Activated CD4-positive, alpha-beta T cell treated with anti-CD3 and anti-CD28 coated beads, Interleukin-2, amount 10 ng/mL, durations not matched to agents 7 days and 5 days (primary cell): ENCODE measurements around the gene AMPD2. TPM values are rescaled to one million over a fixed set of nuclear protein-coding genes. Genes with fewer than 3 reads are reported as not detected.
"Not testable (repeated sequence)": the region's sequence is repeated elsewhere in the genome, so short reads cannot be mapped to it uniquely, and the experiment has no call there.

ENCODE experiments used
- CTCF ChIA-PET: fragments of 350-600 bp; sonication (Branson Sonifier 250); formaldehyde crosslinking; loops from one replicate; lab custom pipeline; 2021; ENCODE audit warnings: antibody characterized with exemption; lab: Charles Lee
- POLR2A ChIA-PET: fragments of 350-600 bp; sonication (Branson Sonifier 250); formaldehyde crosslinking; loops from one replicate; lab custom pipeline; 2021; ENCODE audit warnings: antibody characterized with exemption; lab: Charles Lee
- DNase-seq: peaks from one replicate; pipeline ENCODE4 v3.0.0-alpha.2; 2020
- H3K27ac Mint-ChIP-seq: one replicate; pipeline ENCODE4 v1.8.0; 2021; ENCODE audit warnings: mild to moderate bottlenecking, moderate library complexity, mixed read lengths
- H3K27me3 Mint-ChIP-seq: one replicate; pipeline ENCODE4 v1.8.0; 2021; ENCODE audit warnings: mixed read lengths
- H3K36me3 Mint-ChIP-seq: one replicate; pipeline ENCODE4 v1.8.0; 2021; ENCODE audit warnings: low read depth, mixed read lengths
- H3K4me1 Mint-ChIP-seq: one replicate; pipeline ENCODE4 v1.8.0; 2021; ENCODE audit warnings: mixed read lengths
- H3K4me3 Mint-ChIP-seq: one replicate; pipeline ENCODE4 v1.8.0; 2021; ENCODE audit warnings: mild to moderate bottlenecking, moderate library complexity, mixed read lengths
- H3K9me3 Mint-ChIP-seq: one replicate; pipeline ENCODE4 v1.8.0; 2021; ENCODE audit warnings: mixed read lengths
- total RNA-seq, 2 experiments: library from RNA; stranded (reverse); gene quantifications; one replicate each; pipeline ENCODE4 v1.2.3, GENCODE V29; 2021

AMPD2 gene
- total RNA-seq, 2 experiments from 2014 or later = 116 to 120 TPM

DNA sequence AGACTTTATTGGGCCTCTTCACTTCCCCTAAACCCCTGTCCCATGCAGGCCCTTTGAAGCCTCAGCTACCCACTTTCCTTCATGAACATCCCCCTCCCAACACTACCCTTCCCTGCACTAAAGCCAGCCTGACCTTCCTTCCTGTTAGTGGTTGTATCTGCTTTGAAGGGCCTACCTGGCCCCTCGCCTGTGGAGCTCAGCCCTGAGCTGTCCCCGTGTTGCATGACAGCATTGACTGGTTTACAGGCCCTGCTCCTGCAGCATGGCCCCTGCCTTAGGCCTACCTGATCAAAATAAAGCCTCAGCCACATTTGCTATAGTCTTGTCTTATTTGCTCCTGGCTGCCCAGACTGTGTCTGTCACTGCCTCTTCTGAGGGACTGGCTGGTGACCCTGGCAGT is 41.8 kb downstream of the AMPD2 start:
- H3K4me3 Mint-ChIP-seq = no peak overlapping the region
- CTCF ChIA-PET = interaction anchor here (0.6 to 1.3 kb wide), 6 partner anchors 9 to 171 kb away, joined by 3 to 5 read pairs (median 3); no protein-coding TSS in a partner anchor
- H3K27ac Mint-ChIP-seq = no peak overlapping the region
- DNase-seq = no peak
- no peaks in the 10 kb centered on the region for H3K27me3 Mint-ChIP-seq
- no peaks in the 10 kb centered on the region for H3K36me3 Mint-ChIP-seq
- POLR2A ChIA-PET = no interaction called here
- no peaks in the 10 kb centered on the region for H3K9me3 Mint-ChIP-seq
- peaks cover 3% of the 10 kb centered on the region for H3K4me1 Mint-ChIP-seq

DNA sequence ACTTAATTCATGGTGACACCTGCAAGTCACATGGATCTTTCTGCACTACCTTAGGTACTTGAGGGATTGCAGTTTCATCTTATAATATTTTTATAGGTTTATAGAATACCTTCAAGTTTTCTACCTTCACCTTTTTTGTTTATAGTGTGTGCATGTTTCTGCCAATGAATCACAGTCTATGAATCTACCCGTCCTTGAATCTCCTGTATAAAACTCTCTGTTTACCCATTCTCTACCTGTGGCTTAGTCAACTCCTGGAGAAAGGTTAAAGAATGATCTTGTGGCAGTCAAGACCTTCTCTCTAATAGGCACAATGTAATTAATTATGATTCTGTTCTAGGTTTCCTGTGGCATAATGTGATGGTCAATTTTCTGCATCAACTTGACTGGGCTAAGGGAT is 45.0 kb downstream of the AMPD2 start:
- ChIA-PET POLR2A (no interaction called here), CTCF (no interaction called here)
- H3K4me3 Mint-ChIP-seq = no peak overlapping the region
- no peaks in the 10 kb centered on the region for H3K36me3 Mint-ChIP-seq
- H3K27ac Mint-ChIP-seq = no peak overlapping the region
- H3K9me3 Mint-ChIP-seq = no peaks in the 10 kb centered on the region
- H3K27me3 Mint-ChIP-seq = no peaks in the 10 kb centered on the region
- peaks cover 15% of the 10 kb centered on the region for H3K4me1 Mint-ChIP-seq
- no peak for DNase-seq

DNA sequence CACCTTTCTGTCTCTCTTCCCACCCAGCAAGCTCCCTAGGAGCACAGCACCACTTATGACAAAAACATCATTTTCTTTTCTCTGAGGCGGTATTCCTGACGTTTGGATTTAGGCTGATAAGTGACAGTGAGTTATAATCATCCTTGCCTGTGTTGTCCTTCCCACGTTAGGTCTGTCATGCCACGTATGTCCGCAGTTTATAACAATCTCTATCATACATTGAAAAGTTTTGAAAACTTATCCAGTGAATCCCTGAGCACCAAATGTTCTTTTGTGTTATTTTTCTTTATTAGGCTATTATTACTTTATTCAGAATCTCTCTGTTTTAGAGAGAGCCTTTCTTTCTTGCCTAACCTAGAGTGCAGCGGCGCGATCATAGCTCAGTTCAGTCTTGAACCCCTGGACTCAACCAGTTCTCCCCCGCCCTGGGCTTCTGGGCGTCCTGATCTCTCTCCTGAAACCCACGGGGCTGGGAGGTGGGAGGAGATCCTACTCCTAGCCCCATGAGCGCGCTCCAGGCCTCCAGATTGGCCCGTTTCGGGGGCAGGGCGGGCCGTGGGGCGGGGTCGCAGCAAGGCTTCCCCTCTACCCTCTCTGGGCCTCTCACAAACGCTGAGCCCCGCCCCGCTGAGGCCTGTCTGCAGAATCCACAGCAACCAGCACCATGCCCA is 48.0 kb downstream of the AMPD2 start, which contains the start of gene GSTM2:
Gene GSTM2, plus strand, starts transcription at position 606 of the 671 bp plus-strand sequence. Its CDS starts 59 bp downstream, at position 665.
- POLR2A ChIA-PET = no interaction called here

DNA sequence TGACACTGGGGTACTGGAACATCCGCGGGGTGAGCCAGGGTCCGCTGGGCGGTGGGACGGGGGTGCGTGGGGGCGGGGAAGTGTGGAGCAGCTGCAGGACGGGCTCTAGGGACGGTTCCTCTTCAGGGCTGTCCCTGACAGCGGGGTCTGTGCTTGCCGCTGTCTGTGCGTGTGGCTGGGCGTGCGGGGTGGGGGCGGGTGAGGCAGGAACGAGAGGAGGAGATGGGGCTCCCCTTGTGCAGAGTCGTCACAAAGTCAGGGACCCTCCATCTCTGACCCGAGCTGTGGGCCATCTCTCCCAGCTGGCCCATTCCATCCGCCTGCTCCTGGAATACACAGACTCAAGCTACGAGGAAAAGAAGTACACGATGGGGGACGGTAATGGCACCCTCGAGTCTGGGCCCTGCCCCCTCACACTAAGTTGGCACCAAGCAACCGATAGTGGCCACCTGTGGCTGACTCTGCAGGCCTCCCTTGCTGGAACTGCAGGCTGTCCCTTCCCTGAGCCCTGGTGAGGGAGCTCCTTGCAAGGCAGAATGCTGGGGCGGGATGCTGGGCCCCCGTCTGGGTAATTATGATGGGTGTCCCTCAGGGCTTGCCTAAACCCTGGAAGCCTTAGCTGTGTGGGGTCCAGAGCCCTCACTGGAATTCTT is 48.6 kb downstream of the AMPD2 start:
- ChIA-PET POLR2A (interaction anchor here (0.6 kb wide), 1 partner anchor 424 kb away, joined by 3 read pairs; no protein-coding TSS in a partner anchor), CTCF (interaction anchor here (0.6 to 1.8 kb wide), 5 partner anchors 28 to 1271 kb away, joined by 3 to 4 read pairs (median 3); no protein-coding TSS in a partner anchor)
- DNase-seq = no peak
- H3K4me3 Mint-ChIP-seq = peak overlapping the region; percentile 75
- H3K4me1 Mint-ChIP-seq = peaks cover 27% of the 10 kb centered on the region
- peaks cover 2% of the 10 kb centered on the region for H3K36me3 Mint-ChIP-seq
- H3K27me3 Mint-ChIP-seq = no peaks in the 10 kb centered on the region
- no peaks in the 10 kb centered on the region for H3K9me3 Mint-ChIP-seq
- peak overlapping the region; percentile 75 for H3K27ac Mint-ChIP-seq

More for the DNA sequence above, 48.0 kb downstream of the AMPD2 start, which contains the start of gene GSTM2:
- H3K4me3 Mint-ChIP-seq = peak within 1 kb of the TSS; percentile 75
- CTCF ChIA-PET = interaction anchor here (0.6 to 1.4 kb wide), 3 partner anchors 28 to 1272 kb away, joined by 3 to 4 read pairs (median 3); no protein-coding TSS in a partner anchor
- H3K36me3 Mint-ChIP-seq = peaks cover 2% of the 10 kb centered on the region
- no peaks in the 10 kb centered on the region for H3K9me3 Mint-ChIP-seq
- no peaks in the 10 kb centered on the region for H3K27me3 Mint-ChIP-seq
- peaks cover 27% of the 10 kb centered on the region for H3K4me1 Mint-ChIP-seq
- DNase-seq = peak; percentile 89
- H3K27ac Mint-ChIP-seq = peak within 1 kb of the TSS; percentile 75

DNA sequence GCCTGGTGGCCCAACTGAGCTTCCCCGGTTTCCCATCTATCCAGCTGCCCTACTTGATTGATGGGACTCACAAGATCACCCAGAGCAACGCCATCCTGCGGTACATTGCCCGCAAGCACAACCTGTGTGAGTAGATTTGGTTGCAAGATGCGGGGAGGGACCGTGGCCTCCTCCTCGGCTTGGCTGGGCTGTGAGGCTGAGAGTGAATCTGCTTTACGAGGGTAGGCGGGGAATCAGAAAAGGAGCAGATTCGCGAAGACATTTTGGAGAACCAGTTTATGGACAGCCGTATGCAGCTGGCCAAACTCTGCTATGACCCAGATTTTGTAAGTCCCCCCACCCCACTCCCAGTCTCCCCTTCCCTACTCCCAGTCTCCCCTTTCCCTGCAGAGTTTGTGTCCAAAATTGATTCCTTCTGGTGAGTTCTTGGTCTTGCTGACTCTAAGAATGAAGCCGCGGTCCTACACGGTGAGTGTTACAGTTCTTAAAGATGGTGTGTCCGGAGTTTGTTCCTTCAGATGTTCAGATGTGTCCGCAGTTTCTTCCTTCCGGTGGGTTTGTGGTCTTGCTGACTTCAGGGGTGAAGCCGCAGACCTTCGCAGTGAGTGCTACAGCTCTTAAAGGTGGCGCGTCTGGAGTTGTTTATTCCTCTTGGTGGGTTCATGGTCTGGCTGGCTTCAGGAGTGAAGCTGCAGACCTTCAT is 49.8 kb downstream of the AMPD2 start:
- no peaks in the 10 kb centered on the region for H3K27me3 Mint-ChIP-seq
- H3K36me3 Mint-ChIP-seq = peaks cover 2% of the 10 kb centered on the region
- H3K27ac Mint-ChIP-seq = peak overlapping the region; percentile 42
- ChIA-PET CTCF (interaction anchor here (1.4 to 1.8 kb wide), 3 partner anchors 59 to 137 kb away, joined by 3 to 4 read pairs (median 3); no protein-coding TSS in a partner anchor), POLR2A (no interaction called here)
- H3K9me3 Mint-ChIP-seq = no peaks in the 10 kb centered on the region
- peak overlapping the region; percentile 49 for H3K4me3 Mint-ChIP-seq
- DNase-seq = peak; percentile 23
- peaks cover 27% of the 10 kb centered on the region for H3K4me1 Mint-ChIP-seq

DNA sequence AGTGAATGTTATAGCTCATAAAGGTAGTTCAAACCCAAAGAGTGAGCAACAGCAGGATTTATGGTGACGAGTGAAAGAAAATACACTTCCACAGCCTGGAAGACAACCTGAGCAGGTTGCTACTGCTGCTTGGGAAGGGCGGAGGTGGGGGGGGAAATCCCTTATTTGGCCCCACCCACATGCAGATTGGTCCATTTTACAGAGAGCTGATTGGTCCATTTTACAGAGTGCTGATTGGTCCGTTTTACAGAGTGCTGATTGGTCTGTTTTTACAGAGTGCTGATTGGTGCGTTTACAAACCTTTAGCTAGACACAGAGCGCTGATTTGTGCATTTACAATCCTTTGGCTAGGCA is 50.3 kb downstream of the AMPD2 start:
- H3K27me3 Mint-ChIP-seq, H3K36me3 Mint-ChIP-seq, H3K9me3 Mint-ChIP-seq, DNase-seq, POLR2A ChIA-PET: not testable (repeated sequence)
- Mint-ChIP-seq H3K4me1 (peaks cover 27% of the 10 kb centered on the region), H3K4me3 (peak overlapping the region; percentile 49), H3K27ac (peak overlapping the region; percentile 42)
- CTCF ChIA-PET = interaction anchor here (0.6 to 1.8 kb wide), 5 partner anchors 30 to 361 kb away, joined by 3 to 6 read pairs (median 3); no protein-coding TSS in a partner anchor

DNA sequence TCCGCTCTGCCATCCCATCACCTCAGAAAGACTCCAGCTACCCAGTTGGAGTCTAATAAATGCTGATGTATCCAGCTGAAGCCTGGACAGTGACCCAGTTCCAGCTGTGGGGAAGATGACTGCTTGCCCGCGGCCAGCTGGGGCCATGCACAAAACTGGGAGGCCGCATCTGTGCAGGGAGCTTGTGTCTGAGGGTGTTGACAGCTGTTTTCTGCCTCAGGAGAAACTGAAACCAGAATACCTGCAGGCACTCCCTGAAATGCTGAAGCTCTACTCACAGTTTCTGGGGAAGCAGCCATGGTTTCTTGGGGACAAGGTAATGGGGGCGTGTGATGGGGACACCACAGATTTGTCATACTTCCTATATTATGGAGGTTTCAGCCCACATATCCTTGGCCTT is 51.4 kb downstream of the AMPD2 start:
- DNase-seq = no peak
- Mint-ChIP-seq H3K27ac (no peak overlapping the region), H3K27me3 (no peaks in the 10 kb centered on the region), H3K4me1 (peaks cover 27% of the 10 kb centered on the region), H3K36me3 (peaks cover 2% of the 10 kb centered on the region), H3K9me3 (no peaks in the 10 kb centered on the region), H3K4me3 (no peak overlapping the region)
- CTCF ChIA-PET = interaction anchor here (0.7 to 1.6 kb wide), 2 partner anchors 31 to 101 kb away, joined by 3 to 6 read pairs; no protein-coding TSS in a partner anchor
- POLR2A ChIA-PET = no interaction called here

DNA sequence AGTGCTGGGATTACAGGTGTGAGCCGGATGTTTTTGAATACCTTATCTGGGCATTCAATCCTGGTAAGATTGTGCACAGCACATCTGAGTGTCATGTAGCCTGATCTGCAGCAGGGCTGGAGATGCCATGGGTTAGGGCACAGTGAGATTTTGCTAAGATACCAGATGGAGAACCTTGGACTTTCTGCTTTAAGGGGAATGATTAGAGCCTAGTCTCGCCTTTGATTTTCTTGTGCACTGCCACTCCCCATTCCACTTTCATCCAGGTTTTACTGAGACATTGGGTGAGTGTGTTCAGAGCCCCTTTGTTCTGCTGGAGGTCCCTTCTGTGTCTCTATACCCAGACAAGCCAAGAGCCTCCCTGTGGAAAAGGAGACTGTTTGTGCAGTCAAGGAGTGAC is 54.2 kb downstream of the AMPD2 start:
- H3K4me3 Mint-ChIP-seq, H3K36me3 Mint-ChIP-seq, H3K27me3 Mint-ChIP-seq, H3K27ac Mint-ChIP-seq, DNase-seq, POLR2A ChIA-PET, H3K9me3 Mint-ChIP-seq, CTCF ChIA-PET: not testable (repeated sequence)
- H3K4me1 Mint-ChIP-seq = peaks cover 19% of the 10 kb centered on the region

DNA sequence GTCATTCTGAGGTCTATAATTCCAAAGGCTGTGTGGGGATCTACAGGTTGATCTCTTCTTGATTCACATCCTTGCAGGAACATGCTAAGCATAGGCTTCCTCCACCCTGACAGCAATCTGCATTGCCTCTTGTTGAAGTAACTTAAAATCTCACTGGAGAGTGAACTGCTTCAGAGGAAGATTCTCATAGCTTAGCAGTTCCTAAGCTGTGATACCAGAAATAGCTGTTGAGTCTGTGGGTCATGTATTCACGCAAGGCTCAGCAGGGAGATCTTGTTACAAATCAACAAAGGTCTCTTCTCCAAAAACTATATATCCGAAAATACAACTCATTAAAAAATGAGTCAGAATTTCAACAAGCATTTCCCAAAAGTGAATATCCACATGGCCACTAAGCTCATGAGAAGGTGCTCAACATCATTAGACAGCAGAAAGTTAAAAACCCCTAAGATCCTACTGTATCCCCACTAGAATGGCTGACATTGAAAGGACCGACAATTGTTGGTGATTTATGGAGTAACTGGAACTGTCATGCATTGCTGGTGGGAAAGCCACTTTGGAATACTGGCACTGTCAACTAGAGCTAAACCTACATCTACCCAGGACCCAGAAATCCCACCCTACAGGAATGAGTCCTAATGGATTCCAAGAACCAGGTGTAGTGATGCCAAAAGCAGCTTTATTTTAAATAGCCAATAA is 57.2 kb downstream of the AMPD2 start:
- H3K9me3 Mint-ChIP-seq, DNase-seq, H3K36me3 Mint-ChIP-seq, H3K4me1 Mint-ChIP-seq, CTCF ChIA-PET, H3K27me3 Mint-ChIP-seq, POLR2A ChIA-PET, H3K4me3 Mint-ChIP-seq, H3K27ac Mint-ChIP-seq: not testable (repeated sequence)

DNA sequence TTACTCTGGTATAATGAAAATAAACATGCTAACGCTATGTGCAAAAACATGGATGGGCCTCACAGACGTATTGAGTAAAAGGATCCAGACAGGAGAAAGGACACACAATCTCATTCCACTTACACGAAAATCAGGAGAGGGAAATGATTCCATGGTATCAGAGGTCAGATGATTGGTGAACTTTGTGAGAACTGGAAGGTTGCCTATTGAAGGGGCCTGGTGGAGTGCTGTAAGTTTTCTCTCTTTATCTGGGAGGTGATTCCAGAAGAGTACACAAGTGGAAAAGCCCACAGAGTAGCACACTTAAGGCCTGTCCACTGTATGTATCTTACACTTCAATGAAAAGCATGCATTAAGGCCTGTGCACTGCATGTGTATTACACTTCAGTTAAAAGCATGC is 57.8 kb downstream of the AMPD2 start:
- DNase-seq = no peak
- H3K27me3 Mint-ChIP-seq = no peaks in the 10 kb centered on the region
- no peaks in the 10 kb centered on the region for H3K4me1 Mint-ChIP-seq
- H3K27ac Mint-ChIP-seq = no peak overlapping the region
- no peaks in the 10 kb centered on the region for H3K9me3 Mint-ChIP-seq
- POLR2A ChIA-PET = no interaction called here
- CTCF ChIA-PET = no interaction called here
- H3K4me3 Mint-ChIP-seq = no peak overlapping the region
- H3K36me3 Mint-ChIP-seq = no peaks in the 10 kb centered on the region

DNA sequence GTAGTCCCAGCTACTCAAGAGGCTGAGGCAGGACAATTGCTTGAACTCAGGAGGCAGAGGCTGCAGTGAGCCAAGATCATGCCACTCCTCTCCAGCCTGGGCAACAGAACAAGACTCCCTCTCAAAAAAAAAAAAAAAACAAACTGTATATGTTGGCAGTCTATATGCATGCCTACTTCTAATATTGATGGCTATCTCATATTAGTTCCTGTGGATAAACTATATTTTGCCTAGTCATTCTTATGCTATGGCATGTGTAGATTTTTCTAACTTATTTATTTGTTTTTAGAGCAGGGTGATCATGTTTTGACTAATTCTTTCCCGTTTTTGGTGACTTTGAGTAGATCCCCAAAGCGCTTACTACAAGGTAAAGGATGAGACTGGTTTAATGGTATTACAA is 59.0 kb downstream of the AMPD2 start:
- H3K9me3 Mint-ChIP-seq, POLR2A ChIA-PET, H3K27ac Mint-ChIP-seq, H3K27me3 Mint-ChIP-seq, H3K4me1 Mint-ChIP-seq, H3K4me3 Mint-ChIP-seq, DNase-seq, H3K36me3 Mint-ChIP-seq: not testable (repeated sequence)
- CTCF ChIA-PET = interaction anchor here (1.2 kb wide), 1 partner anchor 38 kb away, joined by 3 read pairs; no protein-coding TSS in a partner anchor
